Spleen (tissue), 7 donors: ENCODE data around the gene CHRNA7.

ENCODE experiments used
- CTCF ChIP-seq, 11 experiments: fragments of 200-600 bp in 7 of 11; fragments of 450-650 bp in 4 of 11; sonication (generic) in 4 of 11; IDR thresholded peaks in 8 of 11; conservative IDR thresholded peaks in 3 of 11; 1 replicate in 7 of 11; 2 replicates in 4 of 11; pipeline versions ENCODE4 v1.4.0 to v1.8.0; 2016 to 2021; ENCODE audit warnings: antibody characterized with exemption in 11 of 11, inconsistent platforms in 4 of 11, mild to moderate bottlenecking in 1 of 11
- POLR2A ChIP-seq, 3 donors: fragments of 450-650 bp; IDR thresholded peaks; one replicate each; pipeline ENCODE4 v1.5.1; 2017; ENCODE audit warnings: antibody characterized with exemption in 3 of 3, mild to moderate bottlenecking in 1 of 3
- POLR2AphosphoS5 ChIP-seq, 3 donors: sonication (generic); formaldehyde crosslinking; IDR thresholded peaks; one replicate each; pipeline ENCODE4 v1.5.1; 2017; ENCODE audit warnings: antibody characterized with exemption in 3 of 3
- donor health status: DM: no; HTN: no; CAD: no; lungs with moderate emphysema.
- donor health status: DM: no; HTN: no; CAD: no.
- donor health status: DM: no; HTN: no; CAD: no.

- no peak for TF ChIP-seq CTCF (IDR thresholded peaks at IDR 0.05 in 8 of 11, conservative IDR thresholded peaks at IDR 0.05 in 3 of 11)
- no peak for TF ChIP-seq POLR2AphosphoS5 (IDR thresholded peaks at IDR 0.05)
- no peak for TF ChIP-seq POLR2A (IDR thresholded peaks at IDR 0.05)
Observed at GRCh38 chr15:32034106-32034505, 3.8 kb downstream of the CHRNA7 start.
